Left renal pelvis (tissue), 4 donors: ENCODE data around the gene SCAF8. TPM values are rescaled to one million over a fixed set of nuclear protein-coding genes. Genes with fewer than 3 reads are reported as not detected.
"Not testable (repeated sequence)": the region's sequence is repeated elsewhere in the genome, so short reads cannot be mapped to it uniquely, and the experiment has no call there.

Source experiments
- DNase-seq, 4 donors: peaks; one replicate each; pipeline ENCODE4 v3.0.0-alpha.2; 2013; ENCODE audit warnings: low read depth in 4 of 4, low spot score in 3 of 4
- polyA plus RNA-seq, 4 donors: library from polyadenylated mRNA; unstranded; fragments of 120-200 nt; gene quantifications; one replicate each; pipeline ENCODE4 v1.2.1, GENCODE V29; 2013; ENCODE audit not compliant: insufficient read length in 4 of 4

Gene SCAF8
- 10 to 100 TPM; 53.3 to 66.7 (median 58.8) TPM for polyA plus RNA-seq

- peak; percentile 75 to 83 (median 80) for DNase-seq
Observed at GRCh38 chr6:154733183-154733625, at the start of gene SCAF8. TSS of gene SCAF8 (plus strand) at chr6:154733416. CDS start at chr6:154733901, 485 bp downstream.

GRCh38 chr6:154683756-154684523 is 49.3 kb upstream of the SCAF8 start:
- DNase-seq = no peak

GRCh38 chr6:154686162-154686561 is 47.1 kb upstream of the SCAF8 start:
- DNase-seq = no peak

GRCh38 chr6:154689493-154690255 is 43.5 kb upstream of the SCAF8 start:
- no peak for DNase-seq

GRCh38 chr6:154690857-154691256 is 42.4 kb upstream of the SCAF8 start:
- no peak for DNase-seq

- no peak for DNase-seq
Observed at GRCh38 chr6:154696661-154697060, 36.6 kb upstream of the SCAF8 start.

GRCh38 chr6:154703124-154703523 is 30.1 kb upstream of the SCAF8 start:
- no peak for DNase-seq

GRCh38 chr6:154705471-154706113 is 27.6 kb upstream of the SCAF8 start:
- no peak for DNase-seq

GRCh38 chr6:154706389-154706788 is 26.8 kb upstream of the SCAF8 start:
- DNase-seq = no peak

GRCh38 chr6:154709621-154710020 is 23.6 kb upstream of the SCAF8 start:
- no peak for DNase-seq

GRCh38 chr6:154710689-154711088 is 22.5 kb upstream of the SCAF8 start:
- no peak for DNase-seq

GRCh38 chr6:154715446-154715845 is 17.8 kb upstream of the SCAF8 start:
- DNase-seq = no peak

- not testable (repeated sequence) for DNase-seq
Observed at GRCh38 chr6:154716350-154716749, 16.9 kb upstream of the SCAF8 start.

GRCh38 chr6:154719433-154719832 is 13.8 kb upstream of the SCAF8 start:
- no peak for DNase-seq

GRCh38 chr6:154719854-154720253 is 13.4 kb upstream of the SCAF8 start:
- no peak for DNase-seq

- DNase-seq = no peak
Observed at GRCh38 chr6:154721460-154721859, 11.8 kb upstream of the SCAF8 start.

GRCh38 chr6:154726887-154727286 is 6.3 kb upstream of the SCAF8 start:
- DNase-seq = no peak

- no peak for DNase-seq
Observed at GRCh38 chr6:154731296-154732218, 1.7 kb upstream of the SCAF8 start.

GRCh38 chr6:154732538-154733182 is 556 bp upstream of the SCAF8 start:
- DNase-seq = peak in 3 of 4 donors; percentile 31 to 48 (median 36)
